ENCODE data around the gene PPP2R3A.

The PPP2R3A gene

DNA sequence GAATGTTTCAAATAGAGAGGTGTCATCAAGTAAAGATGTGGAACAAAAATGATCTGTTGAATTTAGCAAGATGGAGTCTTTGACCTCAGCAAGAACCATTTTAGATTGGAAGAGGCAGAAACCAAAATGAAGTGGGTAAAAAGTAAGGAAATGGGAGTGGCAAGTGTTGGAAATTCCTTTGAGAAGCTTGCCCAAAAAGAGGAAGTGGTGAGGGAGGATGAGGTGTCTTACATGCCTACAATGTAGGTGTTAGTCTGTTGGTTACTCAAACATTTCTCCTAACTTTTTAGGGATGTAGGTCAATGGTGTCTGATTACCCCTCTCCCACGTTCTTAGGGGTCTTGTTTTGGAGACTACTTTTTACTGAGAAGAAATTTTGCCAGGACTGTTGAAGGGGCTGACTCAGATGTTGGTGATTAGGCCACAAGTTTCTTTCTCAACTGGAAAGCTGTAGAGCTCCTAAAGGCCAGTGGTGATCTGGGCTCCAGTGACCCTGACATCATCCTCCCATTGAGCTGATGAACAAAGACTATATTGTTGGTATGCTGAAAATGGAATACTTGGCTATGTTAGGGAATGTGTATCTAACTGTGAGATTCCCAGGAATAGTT, 5.1 kb downstream of the PPP2R3A start:
- no peak for FAIRE-seq

DNA sequence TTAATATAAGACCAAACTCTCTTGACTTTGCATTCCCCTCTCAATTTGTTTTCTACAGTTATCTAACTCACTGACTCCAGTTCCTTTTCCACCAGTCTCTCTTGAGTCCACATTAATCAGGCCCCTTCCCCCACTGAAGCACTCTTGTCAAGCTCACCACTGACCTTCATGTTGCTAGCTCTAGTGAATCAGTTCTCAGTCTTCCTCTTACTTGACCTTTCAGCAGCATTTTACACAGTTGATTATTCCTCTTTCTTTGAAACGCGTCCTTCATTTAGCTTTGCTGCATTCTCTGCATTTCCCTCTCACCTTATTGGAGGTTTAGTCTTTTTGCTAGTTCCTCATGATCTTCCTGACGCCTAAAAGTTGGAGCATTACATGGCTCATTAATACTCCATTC, 8.3 kb downstream of the PPP2R3A start:
- FAIRE-seq: no peak

DNA sequence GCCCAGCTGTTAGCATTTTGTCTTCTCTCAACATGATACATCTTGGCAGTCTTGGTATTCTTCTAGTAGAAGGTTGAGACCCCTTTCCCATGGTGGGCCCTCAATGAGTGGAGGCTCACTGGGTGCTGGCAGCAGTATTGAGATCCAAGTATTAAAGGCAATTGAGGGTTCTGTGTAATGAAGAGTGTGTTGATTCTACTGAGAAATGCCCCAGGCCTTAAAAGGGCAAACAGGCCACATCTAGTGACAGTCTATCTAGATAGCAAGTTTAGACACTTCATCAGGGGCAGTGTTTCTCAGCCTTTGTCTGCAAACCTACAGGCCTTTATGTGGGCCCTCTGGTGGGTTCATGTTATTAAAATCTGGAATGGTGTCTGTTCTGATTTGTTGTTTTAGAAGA, 9.5 kb downstream of the PPP2R3A start:
- FAIRE-seq: no peak

DNA sequence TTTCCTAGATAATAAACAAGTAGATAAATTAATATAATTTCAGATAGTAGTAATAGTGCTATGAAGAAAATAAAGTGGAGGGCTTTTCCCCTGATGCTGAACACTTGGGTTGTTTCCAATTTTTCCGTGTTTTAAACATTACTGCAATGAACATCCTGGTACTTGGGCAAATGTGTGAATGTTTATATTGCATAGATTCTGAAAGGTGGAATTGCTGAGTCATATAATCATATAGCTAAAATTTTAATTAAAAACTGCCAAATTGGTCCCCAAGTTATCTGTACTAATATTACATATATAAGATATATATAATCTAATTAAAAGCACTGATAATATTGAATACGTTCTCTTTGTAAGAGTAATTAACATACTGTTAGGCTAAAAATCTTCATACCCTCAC, 10.0 kb downstream of the PPP2R3A start:
- FAIRE-seq: no peak

- no peak for FAIRE-seq
Measured at GRCh38 chr3:135980343-135980742, 14.8 kb downstream of the PPP2R3A start.

- FAIRE-seq: no peak
Measured at GRCh38 chr3:135981701-135982403, 16.3 kb downstream of the PPP2R3A start.

- FAIRE-seq: no peak
Measured at GRCh38 chr3:135982404-135982761, 16.9 kb downstream of the PPP2R3A start.

GRCh38 chr3:135982922-135983581, 17.5 kb downstream of the PPP2R3A start:
- no peak for FAIRE-seq

GRCh38 chr3:135987661-135988060, 22.1 kb downstream of the PPP2R3A start:
- no peak for FAIRE-seq

DNA sequence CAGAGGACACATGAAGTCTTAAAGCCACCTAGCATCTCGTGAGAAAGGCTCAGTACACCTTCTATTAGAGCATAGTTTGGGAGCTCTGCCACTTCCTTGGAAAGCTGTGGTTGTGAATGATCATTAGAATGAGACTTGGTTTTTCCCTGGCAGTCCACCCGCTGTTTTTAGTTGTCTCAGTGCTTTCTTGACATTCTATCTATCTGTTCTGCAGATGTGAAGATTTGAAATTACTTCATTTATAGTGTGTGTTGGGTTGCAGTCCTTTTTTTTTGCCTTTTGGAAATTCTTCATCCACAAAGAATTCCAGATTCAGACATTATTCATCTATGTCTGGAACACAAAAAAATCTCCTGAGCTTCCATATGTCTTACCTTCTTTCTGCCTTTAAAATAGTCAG, 23.7 kb downstream of the PPP2R3A start:
- no peak for FAIRE-seq

DNA sequence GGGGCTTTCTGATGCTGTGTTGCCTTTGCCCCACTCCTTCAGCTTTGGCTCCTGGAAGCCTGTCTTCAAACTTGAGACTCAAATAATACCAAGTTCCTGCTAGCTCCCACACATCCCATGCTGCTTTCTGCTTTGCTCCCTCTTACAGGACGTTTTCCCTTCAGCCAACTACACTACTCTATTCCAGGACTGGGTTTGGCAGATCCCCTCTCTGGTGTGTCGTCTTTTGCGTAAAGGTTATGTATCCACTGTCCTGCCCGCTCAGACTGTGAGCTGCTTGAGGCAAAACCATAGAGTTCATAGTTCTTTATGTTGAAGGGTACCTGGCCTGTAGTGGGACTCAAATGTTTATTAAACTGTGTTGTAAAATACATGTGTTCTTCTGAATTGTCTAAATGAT, 25.4 kb downstream of the PPP2R3A start:
- no peak for FAIRE-seq

DNA sequence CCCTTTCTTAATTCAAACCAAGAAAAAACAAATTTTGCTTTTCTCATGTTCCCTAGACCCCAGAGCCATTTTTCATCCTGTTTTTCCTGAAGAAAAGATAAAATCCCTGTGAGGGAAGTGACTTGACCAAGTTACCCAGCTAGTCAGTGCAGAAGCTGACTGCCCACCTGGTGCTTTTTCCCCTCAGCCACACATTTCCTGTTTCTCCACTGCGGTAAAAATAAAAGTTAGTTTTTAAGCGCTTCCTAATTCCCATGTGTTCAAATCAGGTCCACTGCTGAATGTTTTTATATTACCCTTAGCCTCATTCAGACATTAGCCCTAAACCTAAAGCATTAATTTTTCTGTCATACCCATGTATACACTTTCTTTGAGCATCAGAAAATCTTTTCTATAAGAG, 26.1 kb downstream of the PPP2R3A start:
- no peak for FAIRE-seq

DNA sequence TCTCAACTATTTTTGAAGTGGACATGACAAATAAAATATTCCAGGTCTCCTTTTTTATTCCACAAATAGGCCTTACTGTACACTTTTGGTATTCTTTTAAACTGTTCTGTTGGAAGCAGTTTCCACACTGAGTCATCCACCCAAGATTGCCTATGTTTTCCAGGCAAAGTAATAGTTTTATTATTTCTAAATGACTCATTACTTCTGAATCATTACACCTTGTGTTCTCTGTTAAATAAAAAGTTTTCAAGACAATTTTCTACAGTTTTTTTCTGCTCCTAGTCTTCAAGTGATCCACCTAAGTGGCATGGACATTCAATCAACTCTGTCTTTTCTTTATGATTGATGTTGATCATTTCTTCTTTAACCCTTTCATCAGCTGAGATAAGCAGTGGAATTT, 26.5 kb downstream of the PPP2R3A start:
- FAIRE-seq: no peak

DNA sequence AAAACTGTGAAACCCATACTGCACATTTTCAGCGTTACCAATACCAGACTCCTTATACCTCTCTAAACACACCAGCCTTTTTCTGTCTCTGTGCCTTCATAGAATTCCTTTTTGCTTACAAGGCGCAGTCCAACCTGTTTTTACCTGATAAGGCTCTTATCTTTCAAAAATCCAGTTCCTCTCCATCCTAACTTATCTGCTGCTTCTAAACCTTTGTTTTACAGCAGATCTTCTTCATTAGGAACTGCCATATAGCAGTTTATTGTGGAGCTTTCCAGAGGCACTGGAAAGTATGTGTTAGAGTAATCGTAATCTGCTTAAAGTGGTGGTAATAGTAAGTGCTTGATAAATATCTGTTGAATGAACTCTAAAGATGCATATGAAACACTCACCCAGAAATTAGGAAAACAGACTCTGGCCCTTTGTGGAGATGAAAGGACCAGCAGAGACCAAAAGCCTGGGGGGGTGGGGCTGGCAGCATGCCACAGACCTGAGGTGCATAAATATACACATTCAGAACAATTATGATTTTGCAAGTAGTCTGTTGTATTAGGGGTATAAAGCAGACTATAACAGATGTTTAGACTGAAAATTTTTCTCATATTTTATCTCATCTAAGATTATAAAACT, 29.3 kb downstream of the PPP2R3A start:
- FAIRE-seq: no peak

GRCh38 chr3:135995766-135996165, 30.2 kb downstream of the PPP2R3A start:
- FAIRE-seq: no peak

DNA sequence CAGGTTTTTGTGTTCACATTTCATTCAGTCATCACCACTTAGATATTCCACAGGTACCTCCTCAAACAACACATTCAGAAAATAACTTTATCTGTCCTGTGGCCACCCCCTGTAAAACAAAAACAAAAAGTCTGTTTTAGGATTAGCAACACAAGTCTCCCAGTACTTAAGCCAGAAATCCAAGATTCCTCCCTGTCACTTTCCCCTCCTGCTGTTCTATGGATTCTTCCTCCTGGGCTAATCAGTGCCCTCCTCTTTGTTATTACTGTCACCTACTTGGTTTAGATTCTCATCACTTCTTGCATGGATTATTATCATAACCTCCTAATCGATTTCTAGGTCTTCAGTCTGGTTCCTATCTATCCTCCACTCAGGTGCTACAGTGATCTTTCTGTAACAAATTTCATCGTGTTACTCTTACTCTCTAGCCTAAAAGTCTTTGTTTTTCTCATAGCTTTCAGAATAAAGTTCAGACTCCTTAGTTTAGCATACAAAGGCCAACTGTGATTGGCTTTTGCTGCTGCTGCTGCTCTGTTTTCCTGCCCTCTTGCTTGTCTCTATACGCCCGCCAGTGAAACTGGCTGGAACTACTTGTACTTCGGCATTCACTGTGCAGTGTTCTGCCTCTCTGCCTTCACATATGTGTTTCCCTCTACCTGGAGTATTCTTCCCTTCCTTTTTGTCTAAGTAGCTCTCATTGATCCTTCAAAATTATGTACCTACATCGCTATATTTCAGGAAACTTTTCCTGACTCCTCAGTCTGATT, 32.2 kb downstream of the PPP2R3A start:
- no peak for FAIRE-seq

DNA sequence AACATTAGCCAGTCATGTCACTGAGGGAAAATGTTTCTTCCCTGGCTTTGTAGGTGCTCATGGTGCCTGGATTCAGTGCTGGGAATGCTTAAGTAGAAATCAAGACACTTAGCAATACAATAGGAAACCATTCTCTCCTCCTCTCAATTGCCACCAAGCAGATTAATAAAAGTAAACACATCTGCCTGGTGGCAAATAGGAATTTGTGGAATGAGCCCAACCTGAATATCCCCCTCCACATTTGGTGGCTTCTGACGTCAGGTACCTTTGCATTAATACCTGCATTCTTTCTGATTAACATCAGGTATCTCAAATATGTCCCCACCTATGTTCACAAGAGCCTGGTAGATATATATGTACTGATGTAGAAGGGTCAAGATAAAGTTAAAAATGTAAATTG, 42.7 kb downstream of the PPP2R3A start:
- FAIRE-seq: no peak

DNA sequence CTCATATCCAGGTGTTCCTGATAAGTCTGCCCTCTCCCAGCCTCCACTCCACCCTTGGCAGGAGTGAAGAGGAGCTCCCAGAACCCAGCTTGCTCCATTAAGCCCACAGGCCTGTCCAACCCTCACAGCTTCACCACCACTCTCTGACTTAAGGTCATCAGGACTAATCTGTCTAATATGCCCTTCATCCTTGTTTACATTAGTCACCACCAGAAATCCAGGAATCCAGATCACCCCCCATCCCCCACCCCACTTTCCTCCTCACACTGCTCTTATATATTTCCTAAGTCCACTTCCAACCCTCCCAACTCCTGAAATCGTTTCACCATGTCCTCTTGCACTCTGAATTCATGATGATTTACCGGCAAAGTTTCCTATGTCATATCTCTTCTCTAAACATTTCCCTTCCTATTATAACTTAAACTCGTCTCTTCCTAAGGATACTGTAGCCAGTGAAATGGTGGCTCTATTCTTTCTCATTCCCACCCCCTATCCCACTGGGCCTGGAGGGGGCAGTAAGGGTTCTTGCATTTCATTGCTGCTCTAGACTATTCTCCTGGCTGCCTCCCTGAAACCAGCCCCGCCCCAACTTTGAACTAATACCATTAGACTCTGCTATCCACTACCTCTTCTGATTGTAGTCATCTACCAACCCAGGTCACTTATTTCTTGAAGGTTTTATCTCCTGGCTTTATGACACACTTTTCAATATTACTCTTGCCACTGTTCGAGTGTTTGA, 43.4 kb downstream of the PPP2R3A start:
- no peak for FAIRE-seq

- FAIRE-seq: no peak
Measured at GRCh38 chr3:136018876-136019275, 53.3 kb downstream of the PPP2R3A start.

DNA sequence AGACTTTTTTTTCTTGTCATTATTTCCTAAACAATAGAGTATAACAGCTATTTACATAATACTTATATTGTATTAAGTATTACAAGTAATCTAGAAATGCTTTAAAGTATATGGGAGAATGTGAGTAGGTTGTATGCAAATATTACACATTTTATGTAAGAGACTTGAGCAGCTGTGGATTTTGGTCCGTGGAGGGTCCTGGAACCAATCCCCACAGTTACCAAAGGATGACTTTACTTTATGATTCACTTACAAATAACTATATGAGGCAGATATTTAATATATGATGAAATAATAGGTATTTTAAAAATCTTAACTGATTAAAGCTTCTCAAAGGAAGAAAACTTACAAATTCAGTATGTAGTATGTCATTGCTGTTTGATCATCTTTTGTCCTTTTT, 56.3 kb downstream of the PPP2R3A start:
- no peak for FAIRE-seq

DNA sequence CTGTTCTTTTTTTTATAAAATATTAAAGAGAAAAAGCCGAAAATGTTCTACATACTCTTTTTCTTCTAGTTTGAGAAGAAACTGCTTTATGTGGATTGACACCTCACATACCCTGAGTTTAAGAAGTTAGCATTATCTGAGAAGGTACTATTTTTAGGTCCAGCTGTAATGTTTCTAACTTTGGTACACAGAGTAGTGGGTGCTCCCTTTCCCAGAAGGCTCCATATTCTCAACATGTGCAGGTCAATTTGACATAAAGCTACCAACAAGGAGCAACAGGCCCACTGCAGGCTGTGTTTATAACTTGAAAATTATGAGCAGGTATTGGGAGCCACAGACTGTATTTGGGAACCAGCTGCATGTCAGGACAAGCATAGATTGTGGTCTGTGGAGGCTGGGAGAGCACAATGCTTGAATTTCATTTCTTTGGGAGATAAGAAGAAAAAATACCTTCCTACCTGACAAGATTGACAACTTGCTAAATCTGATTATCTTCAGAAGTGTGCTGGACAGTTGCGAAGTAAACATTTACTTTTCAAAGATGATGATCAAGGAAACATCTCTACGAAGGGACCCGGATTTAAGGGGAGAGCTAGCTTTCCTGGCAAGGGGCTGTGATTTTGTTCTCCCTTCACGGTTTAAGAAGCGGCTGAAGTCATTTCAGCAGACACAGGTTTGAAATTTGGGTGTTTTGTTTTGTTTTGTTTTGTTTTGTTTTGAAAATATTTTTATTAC, 57.2 kb downstream of the PPP2R3A start:
- no peak for FAIRE-seq
